ENCODE measurements around the gene MUC3A. TPM values are rescaled to one million over a fixed set of nuclear protein-coding genes. Genes with fewer than 3 reads are reported as not detected.

MUC3A gene
- total RNA-seq, 1 experiment from 2014 or later, result 2.0 TPM

DNA sequence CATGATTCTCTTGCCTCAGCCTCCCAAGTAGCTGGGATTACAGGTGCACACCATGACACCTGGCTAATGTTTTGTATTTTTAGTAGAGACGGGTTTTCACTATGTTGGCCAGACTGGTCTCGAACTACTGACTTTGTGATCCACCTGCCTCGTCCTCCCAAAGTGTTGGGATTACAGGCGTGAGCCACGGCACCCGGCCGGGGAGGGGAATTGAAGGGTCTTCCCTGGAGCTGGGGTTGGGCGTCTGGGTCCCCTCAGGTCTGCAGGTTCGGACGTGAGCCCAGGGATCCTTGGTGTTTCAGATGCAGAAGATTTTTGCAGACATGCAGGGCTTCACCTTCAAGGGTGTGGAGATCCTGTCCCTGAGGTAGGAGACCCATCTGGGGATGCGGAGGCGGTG, 14.1 kb downstream of the MUC3A start:
- POLR2A ChIA-PET (ENCODE audit: low non-redundant PET), result no interaction called here
- H3K27me3 ChIP-seq (replicated peaks; ENCODE audit: insufficient read depth, low read depth, low read length, poor library complexity), result peaks cover 75% of the 10 kb centered on the region

DNA sequence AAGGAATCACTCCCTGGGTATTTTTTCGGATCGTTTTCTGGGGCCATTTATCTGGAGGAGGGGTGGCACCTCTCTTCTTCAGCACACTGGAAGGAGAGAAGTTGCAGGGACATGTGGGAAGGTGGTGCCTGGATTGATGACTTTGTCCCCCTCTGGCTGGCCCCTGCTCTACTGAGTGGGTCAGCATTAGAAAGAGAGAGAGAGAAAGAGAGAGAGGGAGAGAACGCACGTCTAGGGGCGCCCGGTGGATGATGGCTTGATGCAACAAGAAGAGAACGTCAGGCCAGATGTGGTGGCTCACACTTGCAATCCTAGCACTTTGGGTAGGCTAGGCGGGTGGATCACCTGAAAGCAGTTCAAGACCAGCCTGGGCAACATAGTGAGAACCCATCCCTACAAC, 14.5 kb downstream of the MUC3A start:
- H3K27me3 ChIP-seq (replicated peaks; ENCODE audit: insufficient read depth, low read depth, low read length, poor library complexity), result peaks cover 80% of the 10 kb centered on the region
- peaks cover 11% of the 10 kb centered on the region for H3K4me1 ChIP-seq (ENCODE audit: insufficient read depth, low read length, poor library complexity, severe bottlenecking)
- H3K4me3 ChIP-seq (ENCODE audit: low read depth, low read length, poor library complexity, severe bottlenecking), result no peak overlapping the region
- CTCF ChIA-PET, result no interaction called here
- no TSS peak for BruUV-seq (replicated peaks)
- TF ChIP-seq, protein P1, sequence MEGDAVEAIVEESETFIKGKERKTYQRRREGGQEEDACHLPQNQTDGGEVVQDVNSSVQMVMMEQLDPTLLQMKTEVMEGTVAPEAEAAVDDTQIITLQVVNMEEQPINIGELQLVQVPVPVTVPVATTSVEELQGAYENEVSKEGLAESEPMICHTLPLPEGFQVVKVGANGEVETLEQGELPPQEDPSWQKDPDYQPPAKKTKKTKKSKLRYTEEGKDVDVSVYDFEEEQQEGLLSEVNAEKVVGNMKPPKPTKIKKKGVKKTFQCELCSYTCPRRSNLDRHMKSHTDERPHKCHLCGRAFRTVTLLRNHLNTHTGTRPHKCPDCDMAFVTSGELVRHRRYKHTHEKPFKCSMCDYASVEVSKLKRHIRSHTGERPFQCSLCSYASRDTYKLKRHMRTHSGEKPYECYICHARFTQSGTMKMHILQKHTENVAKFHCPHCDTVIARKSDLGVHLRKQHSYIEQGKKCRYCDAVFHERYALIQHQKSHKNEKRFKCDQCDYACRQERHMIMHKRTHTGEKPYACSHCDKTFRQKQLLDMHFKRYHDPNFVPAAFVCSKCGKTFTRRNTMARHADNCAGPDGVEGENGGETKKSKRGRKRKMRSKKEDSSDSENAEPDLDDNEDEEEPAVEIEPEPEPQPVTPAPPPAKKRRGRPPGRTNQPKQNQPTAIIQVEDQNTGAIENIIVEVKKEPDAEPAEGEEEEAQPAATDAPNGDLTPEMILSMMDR (conservative IDR thresholded peaks at IDR 0.05; ENCODE audit: low read depth, low read length), result no peak
- TF ChIP-seq EZH2 (IDR thresholded peaks at IDR 0.05; ENCODE audit: borderline replicate concordance, low read depth, low read length, poor library complexity, severe bottlenecking), result no peak
- POLR2A ChIA-PET (ENCODE audit: low non-redundant PET), result no interaction called here
- intact Hi-C loops (cut with micrococcal nuclease; ENCODE audit: unreplicated experiment), result no loop called here
- no peaks in the 10 kb centered on the region for H3K9me3 ChIP-seq (ENCODE audit: low read depth, low read length, poor library complexity, severe bottlenecking)
- no peak overlapping the region for H3K27ac ChIP-seq (ENCODE audit: low read depth, low read length, poor library complexity, severe bottlenecking)
- H3K36me3 ChIP-seq (ENCODE audit: insufficient read depth, low read length, poor library complexity, severe bottlenecking), result no peaks in the 10 kb centered on the region
- no peak for DNase-seq (ENCODE audit: low spot score)

More for the DNA sequence above, 14.1 kb downstream of the MUC3A start:
- TF ChIP-seq, protein P1 (conservative IDR thresholded peaks at IDR 0.05; ENCODE audit: low read depth, low read length), result no peak
- TF ChIP-seq EZH2 (IDR thresholded peaks at IDR 0.05; ENCODE audit: borderline replicate concordance, low read depth, low read length, poor library complexity, severe bottlenecking), result no peak
- Histone ChIP-seq H3K36me3 (ENCODE audit: insufficient read depth, low read length, poor library complexity, severe bottlenecking) (no peaks in the 10 kb centered on the region), H3K27ac (ENCODE audit: low read depth, low read length, poor library complexity, severe bottlenecking) (no peak overlapping the region), H3K9me3 (ENCODE audit: low read depth, low read length, poor library complexity, severe bottlenecking) (no peaks in the 10 kb centered on the region), H3K4me1 (ENCODE audit: insufficient read depth, low read length, poor library complexity, severe bottlenecking) (peaks cover 11% of the 10 kb centered on the region), H3K4me3 (ENCODE audit: low read depth, low read length, poor library complexity, severe bottlenecking) (no peak overlapping the region)
- DNase-seq (ENCODE audit: low spot score), result no peak
- CTCF ChIA-PET, result no interaction called here
- no TSS peak for BruUV-seq (replicated peaks)
- intact Hi-C loops (cut with micrococcal nuclease; ENCODE audit: unreplicated experiment), result no loop called here

DNA sequence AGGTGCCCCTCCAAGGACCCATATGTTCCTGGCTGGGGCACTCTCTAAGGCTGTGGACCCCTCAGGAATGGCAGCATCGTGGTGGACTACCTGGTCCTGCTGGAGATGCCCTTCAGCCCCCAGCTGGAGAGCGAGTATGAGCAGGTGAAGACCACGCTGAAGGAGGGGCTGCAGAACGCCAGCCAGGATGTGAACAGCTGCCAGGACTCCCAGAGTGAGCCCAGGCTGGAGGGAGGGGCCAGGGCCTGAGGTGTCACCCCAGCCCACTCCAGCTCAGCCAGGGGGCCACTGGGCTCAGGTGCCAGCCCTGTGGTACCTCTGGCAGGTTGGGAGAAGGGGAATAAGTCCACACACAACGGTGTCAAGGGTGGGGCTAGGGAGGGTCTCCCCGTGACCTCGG, 15.3 kb downstream of the MUC3A start:
- Histone ChIP-seq H3K36me3 (ENCODE audit: insufficient read depth, low read length, poor library complexity, severe bottlenecking) (no peaks in the 10 kb centered on the region), H3K4me3 (ENCODE audit: low read depth, low read length, poor library complexity, severe bottlenecking) (no peak overlapping the region), H3K4me1 (ENCODE audit: insufficient read depth, low read length, poor library complexity, severe bottlenecking) (peaks cover 11% of the 10 kb centered on the region), H3K27me3 (replicated peaks; ENCODE audit: insufficient read depth, low read depth, low read length, poor library complexity) (peaks cover 80% of the 10 kb centered on the region), H3K9me3 (ENCODE audit: low read depth, low read length, poor library complexity, severe bottlenecking) (no peaks in the 10 kb centered on the region), H3K27ac (ENCODE audit: low read depth, low read length, poor library complexity, severe bottlenecking) (no peak overlapping the region)
- BruUV-seq (replicated peaks), result no TSS peak
- CTCF ChIA-PET, result no interaction called here
- TF ChIP-seq, protein P1 (conservative IDR thresholded peaks at IDR 0.05; ENCODE audit: low read depth, low read length), result no peak
- TF ChIP-seq EZH2 (IDR thresholded peaks at IDR 0.05; ENCODE audit: borderline replicate concordance, low read depth, low read length, poor library complexity, severe bottlenecking), result no peak
- no peak for DNase-seq (ENCODE audit: low spot score)
- POLR2A ChIA-PET (ENCODE audit: low non-redundant PET), result no interaction called here
- intact Hi-C loops (cut with micrococcal nuclease; ENCODE audit: unreplicated experiment), result no loop called here
